OCI-LY1 (cell line): ENCODE results near the gene SRPX2.

Experiments
- H2AFZ ChIP-seq: fragments of 200-600 bp; sonication (generic), shearing (Covaris generic); 2 replicates; pipeline ENCODE4 v1.6.0; 2014; ENCODE audit warnings: antibody characterized with exemption, mild to moderate bottlenecking, low read length
- H3F3A ChIP-seq: fragments of 200-600 bp; sonication (generic), shearing (Covaris generic); 2 replicates; pipeline ENCODE4 v1.6.0; 2014; ENCODE audit warnings: mild to moderate bottlenecking, antibody characterized with exemption, low read length, moderate library complexity; ENCODE audit not compliant: insufficient read depth
- H3K27ac ChIP-seq: fragments of 200-600 bp; sonication (generic); 2 replicates; pipeline ENCODE4 v1.5.1; 2014; ENCODE audit warnings: low read length, mixed run types, mild to moderate bottlenecking, low read depth; ENCODE audit not compliant: poor library complexity, severe bottlenecking
- H3K27me3 ChIP-seq: fragments of 200-600 bp; sonication (generic); 2 replicates; pipeline ENCODE4 v1.6.0; 2014; ENCODE audit warnings: antibody characterized with exemption, mild to moderate bottlenecking, low read length, moderate library complexity; ENCODE audit not compliant: insufficient read depth
- H3K36me3 ChIP-seq: fragments of 200-600 bp; sonication (generic); 2 replicates; pipeline ENCODE4 v1.6.1; 2014; ENCODE audit warnings: mild to moderate bottlenecking, antibody characterized with exemption, low read length, moderate library complexity, mixed read lengths; ENCODE audit not compliant: insufficient read depth
- H3K4me1 ChIP-seq: fragments of 200-600 bp; sonication (generic); 2 replicates; pipeline ENCODE4 v1.5.1; 2014; ENCODE audit warnings: mild to moderate bottlenecking, low read length, moderate library complexity; ENCODE audit not compliant: insufficient read depth, severe bottlenecking
- H3K4me2 ChIP-seq: fragments of 200-600 bp; sonication (generic), shearing (Covaris generic); 2 replicates; pipeline ENCODE4 v1.6.1; 2014; ENCODE audit warnings: low read length
- H3K4me3 ChIP-seq: fragments of 200-600 bp; sonication (generic); 2 replicates; pipeline ENCODE4 v1.5.1; 2014; ENCODE audit warnings: low read length, low read depth, mild to moderate bottlenecking, mixed read lengths; ENCODE audit not compliant: poor library complexity, severe bottlenecking
- H3K79me2 ChIP-seq: fragments of 200-600 bp; shearing (Covaris generic); 2 replicates; pipeline ENCODE4 v1.6.1; 2016; ENCODE audit warnings: mixed run types, low read length, mixed read lengths; ENCODE audit not compliant: insufficient read depth
- H3K9ac ChIP-seq: fragments of 200-600 bp; sonication (generic), shearing (Covaris generic); 2 replicates; pipeline ENCODE4 v1.6.1; 2014; ENCODE audit warnings: mild to moderate bottlenecking, low read length, mixed read lengths
- H3K9me2 ChIP-seq: fragments of 200-600 bp; sonication (generic), shearing (Covaris generic); 2 replicates; pipeline ENCODE4 v1.6.1; 2014; ENCODE audit warnings: low read depth, mild to moderate bottlenecking, low read length, mixed read lengths
- H3K9me3 ChIP-seq: fragments of 200-600 bp; shearing (Covaris generic); 2 replicates; pipeline ENCODE4 v1.6.1; 2014; ENCODE audit warnings: low read length, mixed read lengths
- H4K20me1 ChIP-seq: fragments of 200-600 bp; sonication (generic), shearing (Covaris generic); 2 replicates; pipeline ENCODE4 v1.6.0; 2016; ENCODE audit warnings: mild to moderate bottlenecking, low read length; ENCODE audit not compliant: insufficient read depth
- CTCF ChIP-seq: fragments of 200-600 bp; sonication (generic), shearing (Covaris generic); IDR thresholded peaks from 2 replicates; pipeline ENCODE4 v1.5.1; 2017; ENCODE audit warnings: mild to moderate bottlenecking, antibody characterized with exemption, low read length, moderate library complexity, mixed read lengths
- EZH2 ChIP-seq: fragments of 200-600 bp; sonication (generic), shearing (Covaris generic); IDR thresholded peaks from 2 replicates; pipeline ENCODE4 v1.8.0; 2017; ENCODE audit warnings: borderline replicate concordance, mixed run types, mild to moderate bottlenecking, antibody characterized with exemption, low read length, moderate library complexity, mixed read lengths

SRPX2 gene

GRCh38 chrX:100647739-100648138 lies 3.7 kb downstream of the SRPX2 start:
- Histone ChIP-seq H2AFZ (no peak overlapping the region), H4K20me1 (no peaks in the 10 kb centered on the region), H3K9me3 (no peaks in the 10 kb centered on the region), H3K9ac (no peak overlapping the region), H3K4me3 (no peak overlapping the region), H3K36me3 (no peaks in the 10 kb centered on the region), H3K9me2 (no peaks in the 10 kb centered on the region), H3K4me2 (no peak overlapping the region), H3K79me2 (no peaks in the 10 kb centered on the region), H3K27ac (no peak overlapping the region), H3K4me1 (no peaks in the 10 kb centered on the region), H3K27me3 (no peaks in the 10 kb centered on the region), H3F3A (no peaks in the 10 kb centered on the region)
- TF ChIP-seq CTCF: no peak
- no peak for TF ChIP-seq EZH2

- H3K9me2 ChIP-seq: no peaks in the 10 kb centered on the region
- H3K9ac ChIP-seq: no peak overlapping the region
- H2AFZ ChIP-seq: no peak overlapping the region
- no peaks in the 10 kb centered on the region for H3K4me1 ChIP-seq
- H3K4me2 ChIP-seq: no peak overlapping the region
- no peaks in the 10 kb centered on the region for H3K9me3 ChIP-seq
- no peak overlapping the region for H3K4me3 ChIP-seq
- H4K20me1 ChIP-seq: no peaks in the 10 kb centered on the region
- H3K36me3 ChIP-seq: no peaks in the 10 kb centered on the region
- H3K27ac ChIP-seq: no peak overlapping the region
- H3K79me2 ChIP-seq: no peaks in the 10 kb centered on the region
- TF ChIP-seq EZH2: no peak
- TF ChIP-seq CTCF: no peak
- no peaks in the 10 kb centered on the region for H3K27me3 ChIP-seq
- no peaks in the 10 kb centered on the region for H3F3A ChIP-seq
Measured at GRCh38 chrX:100648458-100649417, 4.7 kb downstream of the SRPX2 start.

GRCh38 chrX:100649550-100650356 lies 5.8 kb downstream of the SRPX2 start:
- Histone ChIP-seq H3K27me3 (no peaks in the 10 kb centered on the region), H3K4me2 (no peak overlapping the region), H3K9me3 (no peaks in the 10 kb centered on the region), H3K27ac (no peak overlapping the region), H3K4me3 (no peak overlapping the region), H3K9me2 (no peaks in the 10 kb centered on the region), H3K9ac (no peak overlapping the region), H4K20me1 (no peaks in the 10 kb centered on the region), H3F3A (no peaks in the 10 kb centered on the region), H2AFZ (no peak overlapping the region), H3K36me3 (no peaks in the 10 kb centered on the region), H3K79me2 (no peaks in the 10 kb centered on the region), H3K4me1 (no peaks in the 10 kb centered on the region)
- TF ChIP-seq EZH2: no peak
- no peak for TF ChIP-seq CTCF
